HG02943 (cell line): ENCODE data around the gene FXR2.
"Not testable (repeated sequence)": the region's sequence is repeated elsewhere in the genome, so short reads cannot be mapped to it uniquely, and the experiment has no call there.

Experiments used
- ATAC-seq: cut with Tn5 transposase; IDR thresholded peaks from one replicate; pipeline ENCODE4 v1.9.1; 2021; ENCODE audit warnings: mild to moderate bottlenecking, low read depth, moderate library complexity; ENCODE audit not compliant: unreplicated experiment

FXR2 gene

DNA sequence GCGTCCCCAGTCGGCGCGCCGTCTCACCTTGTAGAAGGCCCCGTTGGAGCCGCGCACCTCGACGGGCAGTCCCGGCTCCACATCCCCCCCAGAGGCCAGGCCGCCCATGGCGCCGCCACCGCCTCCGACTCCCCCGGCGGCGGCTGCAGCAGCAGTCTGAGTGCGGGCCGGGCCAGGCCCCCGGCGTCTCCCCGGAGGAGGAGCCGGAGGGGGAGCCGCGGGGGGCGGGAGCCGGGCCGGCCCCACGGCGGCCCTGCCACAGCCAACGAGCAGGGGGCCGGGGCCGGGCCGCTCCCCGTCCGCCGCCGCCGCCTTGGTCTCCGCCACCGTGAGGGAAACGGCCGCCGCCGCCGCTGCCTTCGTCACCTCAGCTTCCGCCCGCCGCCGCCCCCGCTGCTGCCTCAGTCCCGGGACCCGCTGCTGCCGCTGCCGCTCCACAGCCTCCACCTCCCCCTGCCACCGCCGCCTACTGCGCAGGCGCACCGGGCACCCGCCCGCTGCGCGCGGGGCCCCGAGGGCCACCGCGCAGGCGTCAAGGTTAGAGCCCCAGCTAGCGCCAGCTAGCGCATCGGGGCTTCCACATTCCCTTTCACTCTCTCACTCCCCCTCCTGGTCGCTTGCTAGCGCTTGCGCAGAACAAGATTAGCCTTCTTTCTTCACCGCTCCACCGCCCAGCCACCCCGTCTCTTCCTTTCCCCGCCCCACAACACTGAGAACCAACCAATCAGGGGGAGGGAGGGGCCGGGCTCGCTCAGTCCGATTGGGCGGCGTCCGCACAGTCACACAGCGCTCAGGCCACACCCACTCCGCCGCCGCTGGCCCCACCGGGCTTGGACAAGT is at the start of gene FXR2:
FXR2 (minus strand) TSS at position 473 of the 840 bp plus-strand sequence; CDS start at position 108, 365 bp downstream.
- ATAC-seq: peak; percentile 77

GRCh38 chr17:7656958-7657609 is 42.4 kb upstream of the FXR2 start:
- ATAC-seq: no peak

DNA sequence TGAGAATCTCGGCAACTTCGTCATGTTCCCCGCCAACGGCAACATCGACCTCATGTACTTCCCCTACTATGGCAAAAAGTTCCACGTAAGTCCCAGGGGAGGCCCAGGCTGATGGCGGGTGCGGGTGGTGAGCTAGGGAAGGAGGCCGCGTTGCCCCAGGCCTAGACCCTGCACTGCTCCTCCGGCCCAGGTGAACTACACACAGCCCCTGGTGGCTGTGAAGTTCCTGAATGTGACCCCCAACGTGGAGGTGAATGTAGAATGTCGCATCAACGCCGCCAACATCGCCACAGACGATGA is 40.8 kb upstream of the FXR2 start:
- no peak for ATAC-seq

- ATAC-seq: no peak
These were observed 40.3 kb upstream of the FXR2 start for GRCh38 chr17:7654832-7655540.

- no peak for ATAC-seq
These were observed 38.0 kb upstream of the FXR2 start for GRCh38 chr17:7652388-7653356.

GRCh38 chr17:7651665-7652387 is 37.1 kb upstream of the FXR2 start:
- ATAC-seq: no peak

DNA sequence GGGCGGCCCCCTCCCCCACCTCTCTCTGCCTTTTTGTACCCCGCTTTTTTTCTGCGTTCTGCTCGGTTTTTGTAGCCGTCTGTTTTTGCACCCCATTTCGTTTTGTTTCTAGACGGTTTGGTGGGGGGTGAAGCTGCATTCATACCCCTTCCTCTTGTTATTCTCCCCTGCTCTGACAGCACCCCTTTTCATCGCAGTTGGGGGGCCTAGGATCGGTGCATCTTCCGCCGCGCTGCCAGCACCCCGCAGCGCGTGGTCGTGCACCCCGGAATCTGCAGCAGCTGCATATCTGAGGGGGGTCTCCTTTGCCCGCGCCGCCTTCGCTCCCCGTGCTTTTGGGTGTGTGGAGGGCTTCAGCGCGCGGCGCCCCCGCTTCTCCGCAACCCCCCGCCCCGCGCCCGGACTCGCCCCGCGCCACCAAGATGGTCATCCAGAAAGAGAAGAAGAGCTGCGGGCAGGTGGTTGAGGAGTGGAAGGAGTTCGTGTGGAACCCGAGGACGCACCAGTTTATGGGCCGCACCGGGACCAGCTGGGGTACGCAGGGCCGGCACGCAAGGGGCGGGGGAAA is 36.5 kb upstream of the FXR2 start:
- ATAC-seq: no peak

- ATAC-seq: no peak
These were observed 35.9 kb upstream of the FXR2 start, which contains the start of gene ATP1B2 for GRCh38 chr17:7650509-7651096. Gene ATP1B2, plus strand, starts transcription at chr17:7650926. Its CDS starts 593 bp downstream, at chr17:7651519.

DNA sequence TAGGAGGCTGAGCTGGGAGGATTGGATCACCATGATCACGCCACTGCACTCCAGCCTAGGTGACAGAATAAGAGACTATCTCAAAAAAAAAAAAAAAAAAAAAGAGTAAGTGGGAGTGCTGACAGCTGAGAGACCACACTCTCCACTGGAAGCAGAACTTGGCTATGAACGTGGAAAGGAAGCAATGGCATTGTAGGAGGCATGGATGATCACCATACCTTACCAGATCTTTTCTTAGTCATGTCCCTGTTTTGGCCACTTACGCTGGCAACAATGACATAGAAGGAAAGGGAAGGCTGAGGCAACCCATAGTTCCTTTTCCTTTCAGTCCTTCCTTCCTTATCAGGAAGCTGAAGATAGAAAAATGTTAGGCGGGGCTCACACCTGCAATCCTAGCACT is 32.3 kb upstream of the FXR2 start:
- no peak for ATAC-seq

- ATAC-seq: no peak
These were observed 31.8 kb upstream of the FXR2 start for GRCh38 chr17:7646457-7646856.

- ATAC-seq: no peak
These were observed 30.1 kb upstream of the FXR2 start for GRCh38 chr17:7644775-7645174.

GRCh38 chr17:7641635-7642034 is 26.9 kb upstream of the FXR2 start:
- not testable (repeated sequence) for ATAC-seq

- no peak for ATAC-seq
These were observed 26.1 kb upstream of the FXR2 start for GRCh38 chr17:7640783-7641182.

DNA sequence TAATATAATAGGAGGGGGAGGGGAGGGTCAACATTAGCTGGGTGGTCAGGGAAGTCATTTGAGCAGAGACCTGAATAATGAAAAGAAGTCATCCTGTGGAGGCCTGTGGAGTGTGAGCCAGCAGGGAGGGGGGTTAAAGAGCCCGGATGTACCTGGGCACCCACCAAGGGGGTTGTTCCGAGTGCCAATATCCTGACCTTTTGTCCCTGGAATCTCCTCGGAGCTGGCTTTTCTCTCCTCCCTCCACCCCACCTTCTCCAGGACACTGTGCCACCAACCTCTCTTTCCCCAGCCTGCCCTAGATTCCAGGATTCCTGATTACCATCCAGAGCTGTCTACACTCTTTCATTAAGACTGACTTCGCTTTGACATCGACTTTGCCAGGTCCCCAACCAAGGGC is 21.5 kb upstream of the FXR2 start:
- no peak for ATAC-seq

GRCh38 chr17:7634384-7634783 is 19.7 kb upstream of the FXR2 start:
- no peak for ATAC-seq

- no peak for ATAC-seq
These were observed 18.4 kb upstream of the FXR2 start for GRCh38 chr17:7633093-7633492.

- no peak for ATAC-seq
These were observed 17.8 kb upstream of the FXR2 start for GRCh38 chr17:7632492-7632894.

GRCh38 chr17:7631398-7632380 is 17.0 kb upstream of the FXR2 start:
- no peak for ATAC-seq
